HEK293T (cell line): ENCODE measurements around the gene FCER2.

Experiments
- ARNT ChIP-seq: fragments of 450-650 bp; IDR thresholded peaks from 2 replicates; pipeline ENCODE4 v1.6.1; 2017; ENCODE audit warnings: mild to moderate bottlenecking
- BHLHE40 ChIP-seq: fragments of 450-650 bp; IDR thresholded peaks from 2 replicates; pipeline ENCODE4 v1.6.1; 2016; ENCODE audit warnings: mild to moderate bottlenecking, moderate library complexity, borderline replicate concordance
- FOXA1 ChIP-seq: fragments of 450-650 bp; IDR thresholded peaks from 2 replicates; pipeline ENCODE4 v1.6.1; 2016; ENCODE audit warnings: mild to moderate bottlenecking
- FOXK2 ChIP-seq: fragments of 450-650 bp; IDR thresholded peaks from 2 replicates; pipeline ENCODE4 v1.6.1; 2016; ENCODE audit warnings: mild to moderate bottlenecking
- FOXM1 ChIP-seq: fragments of 450-650 bp; IDR thresholded peaks from 2 replicates; pipeline ENCODE4 v1.6.1; 2017; ENCODE audit warnings: mild to moderate bottlenecking, borderline replicate concordance
- HDGF ChIP-seq: fragments of 450-650 bp; IDR thresholded peaks from 2 replicates; pipeline ENCODE4 v1.6.1; 2017; ENCODE audit warnings: antibody characterized with exemption, borderline replicate concordance
- L3MBTL2 ChIP-seq: fragments of 450-650 bp; conservative IDR thresholded peaks from 2 replicates; pipeline ENCODE4 v1.6.1; 2016; ENCODE audit warnings: mild to moderate bottlenecking
- LEF1 ChIP-seq: fragments of 450-650 bp; IDR thresholded peaks from 2 replicates; pipeline ENCODE4 v1.6.1; 2017; ENCODE audit warnings: mild to moderate bottlenecking, borderline replicate concordance
- NFRKB ChIP-seq: fragments of 450-650 bp; IDR thresholded peaks from 2 replicates; pipeline ENCODE4 v1.6.1; 2016; ENCODE audit warnings: mild to moderate bottlenecking, moderate library complexity
- SP1 ChIP-seq: fragments of 450-650 bp; IDR thresholded peaks from 2 replicates; pipeline ENCODE4 v1.6.1; 2017
- TARDBP ChIP-seq: fragments of 450-650 bp; IDR thresholded peaks from 2 replicates; pipeline ENCODE4 v1.6.1; 2016
- ZNF384 ChIP-seq: fragments of 450-650 bp; IDR thresholded peaks from 2 replicates; pipeline ENCODE4 v1.6.1; 2016

GRCh38 chr19:7643031-7643415 is 58.9 kb downstream of the FCER2 start:
- TF ChIP-seq SP1, result no peak
- TF ChIP-seq BHLHE40, result no peak
- TF ChIP-seq ARNT, result no peak
- no peak for TF ChIP-seq TARDBP
- TF ChIP-seq ZNF384, result no peak
- no peak for TF ChIP-seq L3MBTL2
- no peak for TF ChIP-seq HDGF
- TF ChIP-seq FOXK2, result no peak
- no peak for TF ChIP-seq NFRKB
- TF ChIP-seq LEF1, result no peak
- TF ChIP-seq FOXA1, result no peak
- TF ChIP-seq FOXM1, result no peak
